Gastrocnemius medialis (tissue), 4 donors: Measurements from ENCODE around the gene DAPK1.

Experiments used
- CTCF ChIP-seq, 5 experiments: fragments of 450-650 bp in 3 of 5; fragments of 200-600 bp in 2 of 5; sonication (generic) in 2 of 5; IDR thresholded peaks in 4 of 5; conservative IDR thresholded peaks in 1 of 5; 1 replicate in 4 of 5; 2 replicates in 1 of 5; pipeline ENCODE4 v1.5.1; 2016 to 2019; ENCODE audit warnings: antibody characterized with exemption in 5 of 5, mild to moderate bottlenecking in 3 of 5, moderate library complexity in 3 of 5
- POLR2A ChIP-seq, 2 donors: fragments of 450-650 bp; IDR thresholded peaks; one replicate each; pipeline ENCODE4 v1.6.1; 2017; ENCODE audit warnings: antibody characterized with exemption in 2 of 2, mild to moderate bottlenecking in 2 of 2, moderate library complexity in 2 of 2

- TF ChIP-seq CTCF (IDR thresholded peaks at IDR 0.05 in 4 of 5, conservative IDR thresholded peaks at IDR 0.05 in 1 of 5) (peak; percentile 31 to 70 (median 64)), POLR2A (IDR thresholded peaks at IDR 0.05) (no peak)
Observed at GRCh38 chr9:87684627-87685219, 187.1 kb downstream of the DAPK1 start.
